ENCODE measurements around the gene SPDYE5. TPM values are rescaled to one million over a fixed set of nuclear protein-coding genes. Genes with fewer than 3 reads are reported as not detected.
A peak's percentile ranks its signal among the peaks of the same experiment; 100 is the strongest.

Gene SPDYE5
- total and polyA plus RNA-seq, 9 of the 15 experiments (the other 6 are each of a cell fraction or from before 2014, with no cell fraction given): 0.07 to 0.28 (median 0.13) TPM; not detected in 6

DNA sequence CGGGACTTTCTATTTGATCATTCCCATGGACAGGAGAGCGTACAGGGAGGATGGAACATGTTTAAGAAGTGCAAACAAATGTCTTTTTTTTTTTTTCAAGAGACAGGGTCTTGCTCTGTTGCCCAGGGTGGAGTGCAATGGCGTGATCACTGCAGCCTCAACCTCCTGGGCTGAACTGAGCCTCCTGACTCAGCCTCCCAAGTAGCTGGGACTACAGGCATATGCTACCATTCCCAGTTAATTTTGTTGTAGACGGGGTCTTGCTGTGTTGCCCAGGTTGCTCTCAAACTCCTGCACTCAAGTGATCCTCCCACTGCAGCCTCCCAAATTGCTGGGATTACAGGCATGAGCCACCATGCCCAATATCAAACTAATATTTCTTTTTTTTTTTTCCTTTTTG is 40.5 kb downstream of the SPDYE5 start:
- CTCF ChIA-PET (ENCODE audit: low intra/inter-chr PET ratio): no interaction called here
- Histone ChIP-seq H3K4me2 (ENCODE audit: insufficient read depth, low read length) (no peak overlapping the region), H3K79me2 (ENCODE audit: control insufficient read depth, insufficient read depth, low read length) (peaks cover 4% of the 10 kb centered on the region), H3K9me1 (ENCODE audit: control insufficient read depth, insufficient read depth, low read length) (no peaks in the 10 kb centered on the region), H3K36me3 (ENCODE audit: control insufficient read depth, insufficient read depth, low read length) (no peaks in the 10 kb centered on the region; the same call in 1 of the 3 replicates), H4K20me1 (replicated peaks; ENCODE audit: control insufficient read depth, insufficient read depth, low read length) (no peaks in the 10 kb centered on the region), H3K27me3 (ENCODE audit: control insufficient read depth in 2 of 2, insufficient read depth in 2 of 2, low read length in 2 of 2) (no peaks in the 10 kb centered on the region), H3K4me1 (replicated peaks in 1 of 2; ENCODE audit: control insufficient read depth in 2 of 2, insufficient read depth in 2 of 2, low read length in 2 of 2) (peaks cover 8 to 20% of the 10 kb centered on the region in 2 experiments), H2AFZ (ENCODE audit: low read depth, low read length) (no peak overlapping the region), H3K4me3 (no peak overlapping the region), H3K27ac (ENCODE audit: extremely low read depth, low read depth, low read length) (no peak overlapping the region), H3K9me3 (replicated peaks; ENCODE audit: control insufficient read depth, insufficient read depth, low read depth, low read length) (no peaks in the 10 kb centered on the region), H3K9ac (ENCODE audit: insufficient read depth in 1 of 2, low read depth in 2 of 2, low read length in 2 of 2) (no peak overlapping the region)
- POLR2A ChIA-PET: interaction anchor here (0.7 kb wide), 1 partner anchor 259 kb away, joined by 3 read pairs; no protein-coding TSS in a partner anchor
- WGBS (ENCODE audit: insufficient coverage, low coverage, missing lambda C conversion rate): 94% methylated on average over 3 of the region's 4 CpGs
- DNase-seq (ENCODE audit: extremely low read depth in 1 of 4, low spot score in 3 of 4): no peak
- no peak for FAIRE-seq
- in situ Hi-C loops (cut with MboI): no loop called here
- ATAC-seq: no peak
- intact Hi-C loops (cut with micrococcal nuclease): loop anchor here (5.0 kb wide), 1 partner anchor 110 kb away; no protein-coding TSS in a partner anchor
- TF ChIP-seq, protein P1, sequence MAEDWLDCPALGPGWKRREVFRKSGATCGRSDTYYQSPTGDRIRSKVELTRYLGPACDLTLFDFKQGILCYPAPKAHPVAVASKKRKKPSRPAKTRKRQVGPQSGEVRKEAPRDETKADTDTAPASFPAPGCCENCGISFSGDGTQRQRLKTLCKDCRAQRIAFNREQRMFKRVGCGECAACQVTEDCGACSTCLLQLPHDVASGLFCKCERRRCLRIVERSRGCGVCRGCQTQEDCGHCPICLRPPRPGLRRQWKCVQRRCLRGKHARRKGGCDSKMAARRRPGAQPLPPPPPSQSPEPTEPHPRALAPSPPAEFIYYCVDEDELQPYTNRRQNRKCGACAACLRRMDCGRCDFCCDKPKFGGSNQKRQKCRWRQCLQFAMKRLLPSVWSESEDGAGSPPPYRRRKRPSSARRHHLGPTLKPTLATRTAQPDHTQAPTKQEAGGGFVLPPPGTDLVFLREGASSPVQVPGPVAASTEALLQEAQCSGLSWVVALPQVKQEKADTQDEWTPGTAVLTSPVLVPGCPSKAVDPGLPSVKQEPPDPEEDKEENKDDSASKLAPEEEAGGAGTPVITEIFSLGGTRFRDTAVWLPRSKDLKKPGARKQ (CRISPR knock-in tag; IDR thresholded peaks at IDR 0.05): no peak
- peak; percentile 75 for TF ChIP-seq ZNF121 (CRISPR knock-in tag; conservative IDR thresholded peaks at IDR 0.05)
- no TSS peak for BruUV-seq (replicated peaks)

DNA sequence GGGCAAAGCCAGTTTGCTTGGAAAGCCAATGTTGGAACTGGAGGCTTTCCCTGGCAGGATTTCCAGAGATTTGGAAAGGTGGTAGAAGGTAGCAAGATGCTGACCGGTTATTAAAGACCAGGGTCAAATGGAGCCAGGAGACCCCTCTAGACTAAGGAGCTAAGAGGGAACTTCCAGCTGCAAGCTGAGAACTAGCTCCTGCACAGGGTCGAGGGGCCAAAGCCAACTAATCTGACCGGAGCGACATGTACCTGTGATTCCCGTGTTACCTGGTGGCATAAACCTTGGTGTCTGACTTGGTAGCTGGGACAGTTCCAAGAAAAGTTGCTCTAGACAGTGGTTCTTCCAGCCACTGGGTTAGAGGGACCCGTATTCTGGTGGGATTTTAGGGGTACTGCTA is 41.8 kb downstream of the SPDYE5 start:
- ChIA-PET POLR2A (no interaction called here), CTCF (ENCODE audit: low intra/inter-chr PET ratio) (no interaction called here)
- peak overlapping the region in 1 of 2 experiments; percentile 84; a peak in 2 of 4 replicates for H3K9ac ChIP-seq (ENCODE audit: insufficient read depth in 1 of 2, low read depth in 2 of 2, low read length in 2 of 2)
- DNase-seq (ENCODE audit: extremely low read depth in 1 of 4, low spot score in 3 of 4): peak in 2 of 4 experiments; percentile 3 to 6
- H3K4me2 ChIP-seq (ENCODE audit: insufficient read depth, low read length): no peak overlapping the region
- no peak overlapping the region for H3K4me3 ChIP-seq
- no peak for FAIRE-seq
- no peaks in the 10 kb centered on the region for H3K9me3 ChIP-seq (replicated peaks; ENCODE audit: control insufficient read depth, insufficient read depth, low read depth, low read length)
- no TSS peak for BruUV-seq (replicated peaks)
- H4K20me1 ChIP-seq (replicated peaks; ENCODE audit: control insufficient read depth, insufficient read depth, low read length): no peaks in the 10 kb centered on the region
- no peak for ATAC-seq
- in situ Hi-C loops (cut with MboI) (no loop called here), intact Hi-C loops (cut with micrococcal nuclease) (loop anchor here (5.0 kb wide), 1 partner anchor 108 kb away; no protein-coding TSS in a partner anchor)
- no peaks in the 10 kb centered on the region; the same call in 1 of the 3 replicates for H3K36me3 ChIP-seq (ENCODE audit: control insufficient read depth, insufficient read depth, low read length)
- H2AFZ ChIP-seq (ENCODE audit: low read depth, low read length): no peak overlapping the region
- peaks cover 8 to 13% of the 10 kb centered on the region in 2 experiments for H3K4me1 ChIP-seq (replicated peaks in 1 of 2; ENCODE audit: control insufficient read depth in 2 of 2, insufficient read depth in 2 of 2, low read length in 2 of 2)
- no peaks in the 10 kb centered on the region for H3K79me2 ChIP-seq (ENCODE audit: control insufficient read depth, insufficient read depth, low read length)
- H3K27ac ChIP-seq (ENCODE audit: extremely low read depth, low read depth, low read length): no peak overlapping the region
- 69% methylated on average over 6 of the region's 6 CpGs for WGBS (ENCODE audit: insufficient coverage, low coverage, missing lambda C conversion rate)
- no peaks in the 10 kb centered on the region for H3K9me1 ChIP-seq (ENCODE audit: control insufficient read depth, insufficient read depth, low read length)
- H3K27me3 ChIP-seq (ENCODE audit: control insufficient read depth in 2 of 2, insufficient read depth in 2 of 2, low read length in 2 of 2): no peaks in the 10 kb centered on the region
- no peak for TF ChIP-seq NUFIP1 (IDR thresholded peaks at IDR 0.05; ENCODE audit: partially characterized antibody)
- no peak for TF ChIP-seq KDM2B (CRISPR knock-in tag; IDR thresholded peaks at IDR 0.05)
- no peak for TF ChIP-seq KAT2B (IDR thresholded peaks at IDR 0.05; ENCODE audit: low read depth, low read length)
- no peak for TF ChIP-seq ZNF232 (CRISPR knock-in tag; IDR thresholded peaks at IDR 0.05)
- TF ChIP-seq GATA2 (CRISPR knock-in tag; IDR thresholded peaks at IDR 0.05): no peak
- no peak for TF ChIP-seq CAMTA2 (CRISPR knock-in tag; conservative IDR thresholded peaks at IDR 0.05)
- TF ChIP-seq NR2F6 (CRISPR knock-in tag; IDR thresholded peaks at IDR 0.05): no peak
- TF ChIP-seq DDX20 (tag; IDR thresholded peaks at IDR 0.05; ENCODE audit: low read depth): no peak
- no peak for TF ChIP-seq ETV6 (IDR thresholded peaks at IDR 0.05; ENCODE audit: borderline replicate concordance in 1 of 2, low read depth in 2 of 2, low read length in 1 of 2)
- no peak for TF ChIP-seq ETV6 (CRISPR knock-in tag; IDR thresholded peaks at IDR 0.05; ENCODE audit: borderline replicate concordance)
- no peak for TF ChIP-seq SETDB1 (IDR thresholded peaks at IDR 0.05; ENCODE audit: low read length)
- TF ChIP-seq E2F3 (CRISPR knock-in tag; IDR thresholded peaks at IDR 0.05): no peak
- TF ChIP-seq MTA2 (IDR thresholded peaks at IDR 0.05; ENCODE audit: low read depth): no peak
- no peak for TF ChIP-seq ZNF507 (tag; conservative IDR thresholded peaks at IDR 0.05)

Measured in K562 (cell line).